ENCODE results near the gene MPRIP.

The MPRIP gene

GRCh38 chr17:17089796-17090641 is 47.8 kb downstream of the MPRIP start:
- DNase-seq: no peak

GRCh38 chr17:17090642-17091103 is 48.4 kb downstream of the MPRIP start:
- no peak for DNase-seq

- DNase-seq: no peak
These were observed 49.0 kb downstream of the MPRIP start for GRCh38 chr17:17091276-17091675.

- DNase-seq: no peak
These were observed 49.8 kb downstream of the MPRIP start for GRCh38 chr17:17091856-17092756.

GRCh38 chr17:17093764-17094163 is 51.5 kb downstream of the MPRIP start:
- no peak for DNase-seq

- no peak for DNase-seq
These were observed 54.4 kb downstream of the MPRIP start for GRCh38 chr17:17096438-17097178.

- DNase-seq: no peak
These were observed 55.6 kb downstream of the MPRIP start for GRCh38 chr17:17097763-17098345.

GRCh38 chr17:17098551-17099179 is 56.4 kb downstream of the MPRIP start:
- no peak for DNase-seq

- DNase-seq: no peak
These were observed 59.9 kb downstream of the MPRIP start for GRCh38 chr17:17102176-17102575.

- no peak for DNase-seq
These were observed 60.9 kb downstream of the MPRIP start for GRCh38 chr17:17103160-17103559.

GRCh38 chr17:17104036-17104435 is 61.8 kb downstream of the MPRIP start:
- no peak for DNase-seq

GRCh38 chr17:17104494-17104893 is 62.2 kb downstream of the MPRIP start:
- DNase-seq: no peak

- DNase-seq: no peak
These were observed 63.7 kb downstream of the MPRIP start for GRCh38 chr17:17105976-17106375.

GRCh38 chr17:17106756-17107155 is 64.5 kb downstream of the MPRIP start:
- no peak for DNase-seq

GRCh38 chr17:17107281-17107680 is 65.0 kb downstream of the MPRIP start:
- no peak for DNase-seq

- DNase-seq: no peak
These were observed 65.7 kb downstream of the MPRIP start for GRCh38 chr17:17107891-17108431.

GRCh38 chr17:17108451-17109049 is 66.3 kb downstream of the MPRIP start:
- DNase-seq: no peak

- no peak for DNase-seq
These were observed 67.0 kb downstream of the MPRIP start for GRCh38 chr17:17109256-17109655.

GRCh38 chr17:17109907-17110306 is 67.7 kb downstream of the MPRIP start:
- DNase-seq: no peak

GRCh38 chr17:17110520-17110919 is 68.3 kb downstream of the MPRIP start:
- no peak for DNase-seq
